Glutamatergic neuron (in vitro differentiated cells): ENCODE results near the gene GOLM1. TPM values are rescaled to one million over a fixed set of nuclear protein-coding genes. Genes with fewer than 3 reads are reported as not detected.

Experiments used
- DNase-seq: peaks from one replicate; pipeline ENCODE4 v3.0.0; 2022
- H3K27ac Mint-ChIP-seq: one replicate; pipeline ENCODE4 v1.8.0; 2020; ENCODE audit warnings: mild to moderate bottlenecking, mixed read lengths, inconsistent platforms; ENCODE audit not compliant: unreplicated experiment
- H3K27me3 Mint-ChIP-seq: one replicate; pipeline ENCODE4 v1.8.0; 2020; ENCODE audit warnings: mild to moderate bottlenecking, moderate library complexity, mixed read lengths, inconsistent platforms; ENCODE audit not compliant: unreplicated experiment
- H3K36me3 Mint-ChIP-seq: one replicate; pipeline ENCODE4 v1.8.0; 2020; ENCODE audit warnings: mild to moderate bottlenecking, mixed read lengths, inconsistent platforms; ENCODE audit not compliant: unreplicated experiment
- H3K4me1 Mint-ChIP-seq: one replicate; pipeline ENCODE4 v1.8.0; 2020; ENCODE audit warnings: mild to moderate bottlenecking, low read depth, mixed read lengths, inconsistent platforms; ENCODE audit not compliant: unreplicated experiment
- H3K4me3 Mint-ChIP-seq: one replicate; pipeline ENCODE4 v1.8.0; 2020; ENCODE audit warnings: mild to moderate bottlenecking, mixed read lengths, inconsistent platforms; ENCODE audit not compliant: unreplicated experiment
- H3K9me3 Mint-ChIP-seq: one replicate; pipeline ENCODE4 v1.8.0; 2020; ENCODE audit warnings: mild to moderate bottlenecking, moderate library complexity, mixed read lengths, inconsistent platforms; ENCODE audit not compliant: unreplicated experiment
- CTCF ChIP-seq: fragments of 200-600 bp; sonication (generic); IDR thresholded peaks from one replicate; pipeline ENCODE4 v1.5.0; 2021; ENCODE audit not compliant: partially characterized antibody, unreplicated experiment
- total RNA-seq: library from RNA; stranded (reverse); fragmentation: NEBNext Ultra II Directional; extraction: Animal tissue kit (Norgen Biotek cat#: 25700); gene quantifications from one replicate; pipeline ENCODE4 v1.2.1, GENCODE V29; 2021; ENCODE audit not compliant: unreplicated experiment

Gene GOLM1
- total RNA-seq, 1 donor from 2014 or later = 95.2 TPM

DNA sequence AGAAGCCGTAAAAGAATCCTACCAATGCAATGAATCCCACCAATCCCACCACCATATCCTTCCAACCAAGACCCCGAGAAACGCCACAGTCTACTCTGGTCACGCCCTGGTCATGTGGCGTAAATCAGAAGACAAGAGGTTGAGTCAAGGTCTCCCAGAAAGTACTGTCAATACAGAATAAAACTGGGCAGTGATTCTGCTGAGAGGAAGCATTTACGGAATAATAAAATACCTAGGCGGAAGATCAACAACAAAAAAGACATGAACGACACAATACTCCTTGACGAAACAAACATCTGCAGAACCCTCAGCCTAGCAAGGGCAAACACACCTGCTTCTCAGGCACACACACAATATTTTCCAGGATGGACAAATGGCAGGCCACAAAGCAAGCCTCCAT is 62.8 kb downstream of the GOLM1 start:
- no peak overlapping the region for H3K27ac Mint-ChIP-seq
- peaks cover 6% of the 10 kb centered on the region for H3K4me1 Mint-ChIP-seq
- H3K36me3 Mint-ChIP-seq = peaks cover 8% of the 10 kb centered on the region
- TF ChIP-seq CTCF = no peak
- H3K27me3 Mint-ChIP-seq = no peaks in the 10 kb centered on the region
- peaks cover 4% of the 10 kb centered on the region for H3K9me3 Mint-ChIP-seq
- DNase-seq = no peak
- no peak overlapping the region for H3K4me3 Mint-ChIP-seq

- no peak for TF ChIP-seq CTCF
- no peak overlapping the region for H3K4me3 Mint-ChIP-seq
- H3K27ac Mint-ChIP-seq = peak overlapping the region; percentile 62
- no peaks in the 10 kb centered on the region for H3K27me3 Mint-ChIP-seq
- peaks cover 4% of the 10 kb centered on the region for H3K9me3 Mint-ChIP-seq
- H3K36me3 Mint-ChIP-seq = peaks cover 8% of the 10 kb centered on the region
- H3K4me1 Mint-ChIP-seq = peaks cover 6% of the 10 kb centered on the region
- DNase-seq = no peak
Measured at GRCh38 chr9:86035827-86036440, 63.4 kb downstream of the GOLM1 start.

GRCh38 chr9:86034863-86035734 is 64.3 kb downstream of the GOLM1 start:
- peaks cover 4% of the 10 kb centered on the region for H3K9me3 Mint-ChIP-seq
- DNase-seq = peak; percentile 72
- TF ChIP-seq CTCF = peak; percentile 69
- H3K4me1 Mint-ChIP-seq = peaks cover 6% of the 10 kb centered on the region
- H3K27me3 Mint-ChIP-seq = no peaks in the 10 kb centered on the region
- no peak overlapping the region for H3K4me3 Mint-ChIP-seq
- peaks cover 8% of the 10 kb centered on the region for H3K36me3 Mint-ChIP-seq
- peak overlapping the region; percentile 17 for H3K27ac Mint-ChIP-seq

GRCh38 chr9:86027767-86028166 is 71.6 kb downstream of the GOLM1 start:
- no peak for TF ChIP-seq CTCF
- Mint-ChIP-seq H3K4me3 (no peak overlapping the region), H3K9me3 (peaks cover 16% of the 10 kb centered on the region), H3K27me3 (peaks cover 1% of the 10 kb centered on the region), H3K27ac (no peak overlapping the region), H3K4me1 (peaks cover 12% of the 10 kb centered on the region), H3K36me3 (no peaks in the 10 kb centered on the region)
- DNase-seq = no peak

DNA sequence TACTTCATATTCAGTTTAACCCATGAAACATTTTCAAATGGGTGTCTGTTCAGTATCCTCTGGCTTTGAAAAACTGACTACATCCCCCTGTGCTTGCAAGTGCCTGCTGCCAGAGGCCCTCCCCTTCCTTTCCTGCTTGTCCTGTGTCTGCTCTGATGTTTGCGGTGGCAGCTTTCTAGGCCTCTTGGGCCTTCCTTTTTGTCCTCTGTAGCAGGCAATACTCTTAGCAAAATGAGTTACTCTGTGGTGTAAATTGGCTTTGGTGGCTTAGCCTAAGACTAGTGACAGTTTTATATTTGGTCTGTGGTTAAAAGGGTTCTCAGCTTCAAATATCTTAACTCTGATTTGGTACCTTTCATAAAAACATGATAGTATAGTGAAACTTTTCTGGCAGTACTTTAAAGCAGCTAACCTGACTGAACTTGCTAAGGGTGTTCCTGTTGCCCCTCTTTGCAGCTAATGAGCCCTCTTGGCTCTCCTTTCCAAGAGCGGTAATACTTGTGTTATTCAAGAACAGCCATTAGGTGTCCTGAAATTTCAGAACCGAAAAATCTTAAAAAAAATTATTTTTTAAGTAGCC is 76.6 kb downstream of the GOLM1 start:
- Mint-ChIP-seq H3K4me1 (peaks cover 8% of the 10 kb centered on the region), H3K4me3 (no peak overlapping the region), H3K27ac (peak overlapping the region; percentile 60), H3K9me3 (peaks cover 8% of the 10 kb centered on the region), H3K27me3 (peaks cover 3% of the 10 kb centered on the region), H3K36me3 (no peaks in the 10 kb centered on the region)
- TF ChIP-seq CTCF = no peak
- no peak for DNase-seq
